GM19467 (cell line): ENCODE data around the gene TMC3.

Experiments
- ATAC-seq: cut with Tn5 transposase; IDR thresholded peaks from one replicate; pipeline ENCODE4 v1.9.1; 2021; ENCODE audit warnings: mild to moderate bottlenecking, moderate library complexity; ENCODE audit not compliant: unreplicated experiment

TMC3 gene

DNA sequence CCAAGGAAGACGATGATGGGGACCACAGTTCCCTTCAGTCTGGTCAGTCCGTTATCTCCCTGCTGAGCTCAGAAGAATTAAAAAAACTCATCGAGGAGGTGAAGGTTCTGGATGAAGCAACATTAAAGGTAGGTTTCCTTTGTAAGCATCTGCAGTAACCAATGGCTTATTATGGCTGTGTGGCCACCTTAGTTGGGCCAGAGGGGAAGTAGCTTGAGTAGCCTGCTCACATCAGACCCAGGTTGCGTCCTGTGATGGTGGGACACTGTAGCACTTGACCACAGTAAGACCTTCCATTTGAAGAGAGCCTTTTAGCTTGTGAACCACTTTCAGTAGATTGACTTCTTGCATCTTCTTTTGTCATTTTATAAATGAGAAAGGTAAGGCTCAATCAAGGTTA lies 72.6 kb downstream of the TMC3 start:
- ATAC-seq = no peak

DNA sequence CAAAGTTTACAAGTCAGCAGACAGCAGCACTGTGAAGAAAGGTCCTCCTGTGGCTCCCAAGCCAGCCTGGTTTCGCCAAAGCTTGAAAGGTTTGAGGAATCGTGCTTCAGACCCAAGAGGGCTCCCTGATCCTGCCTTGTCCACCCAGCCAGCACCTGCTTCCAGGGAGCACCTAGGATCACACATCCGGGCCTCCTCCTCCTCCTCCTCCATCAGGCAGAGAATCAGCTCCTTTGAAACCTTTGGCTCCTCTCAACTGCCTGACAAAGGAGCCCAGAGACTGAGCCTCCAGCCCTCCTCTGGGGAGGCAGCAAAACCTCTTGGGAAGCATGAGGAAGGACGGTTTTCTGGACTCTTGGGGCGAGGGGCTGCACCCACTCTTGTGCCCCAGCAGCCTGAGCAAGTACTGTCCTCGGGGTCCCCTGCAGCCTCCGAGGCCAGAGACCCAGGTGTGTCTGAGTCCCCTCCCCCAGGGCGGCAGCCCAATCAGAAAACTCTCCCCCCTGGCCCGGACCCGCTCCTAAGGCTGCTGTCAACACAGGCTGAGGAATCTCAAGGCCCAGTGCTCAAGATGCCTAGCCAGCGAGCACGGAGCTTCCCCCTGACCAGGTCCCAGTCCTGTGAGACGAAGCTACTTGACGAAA lies 74.3 kb downstream of the TMC3 start:
- no peak for ATAC-seq

- no peak for ATAC-seq
Measured at GRCh38 chr15:81299156-81299555, 74.9 kb downstream of the TMC3 start.

GRCh38 chr15:81298611-81299010 lies 75.4 kb downstream of the TMC3 start:
- ATAC-seq = no peak

GRCh38 chr15:81297603-81298575 lies 76.1 kb downstream of the TMC3 start:
- no peak for ATAC-seq

DNA sequence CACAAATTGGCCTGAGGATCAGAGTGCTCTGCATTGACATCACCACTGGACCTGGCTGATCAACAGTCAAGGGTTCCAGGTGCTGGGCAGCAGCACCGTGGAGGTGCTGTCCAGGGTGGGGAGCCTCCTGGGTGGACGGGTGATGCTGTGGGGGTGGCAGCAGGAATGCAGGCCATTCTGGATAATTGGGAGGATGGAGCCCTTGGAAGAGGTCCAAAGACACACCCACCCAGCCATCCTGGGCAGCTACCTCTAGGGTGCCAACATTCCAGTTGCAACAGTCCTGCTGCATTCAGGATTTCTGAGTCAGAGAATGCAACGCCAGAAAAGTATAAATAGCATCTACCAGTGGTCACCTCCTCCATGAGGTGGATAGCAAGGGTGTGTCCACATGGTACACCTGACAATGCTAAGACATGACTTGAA lies 76.9 kb downstream of the TMC3 start:
- ATAC-seq = no peak

- peak; percentile 44 for ATAC-seq
Measured at GRCh38 chr15:81296673-81297072, 77.3 kb downstream of the TMC3 start.

DNA sequence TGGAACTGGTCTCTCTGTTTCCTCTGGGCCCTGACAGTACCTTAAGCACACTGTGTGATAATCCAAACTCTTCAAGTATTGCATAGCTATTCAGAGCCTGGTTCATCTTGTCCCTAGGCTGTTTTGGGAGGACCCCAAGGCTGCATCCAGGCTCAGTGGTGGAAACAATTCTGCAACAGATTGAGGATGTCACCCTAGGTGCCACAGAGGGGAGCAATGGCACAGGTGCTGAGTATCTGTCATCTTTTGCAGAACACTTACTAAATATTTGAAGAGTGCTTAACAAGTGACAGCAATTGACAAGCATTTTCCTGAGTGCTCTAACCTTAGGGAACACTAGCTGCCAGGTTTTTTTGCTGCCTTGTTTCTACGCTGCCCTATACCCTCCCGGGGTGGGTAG lies 77.8 kb downstream of the TMC3 start:
- no peak for ATAC-seq

- no peak for ATAC-seq
Measured at GRCh38 chr15:81295486-81296121, 78.4 kb downstream of the TMC3 start.

GRCh38 chr15:81294516-81294880 lies 79.5 kb downstream of the TMC3 start:
- ATAC-seq = no peak

DNA sequence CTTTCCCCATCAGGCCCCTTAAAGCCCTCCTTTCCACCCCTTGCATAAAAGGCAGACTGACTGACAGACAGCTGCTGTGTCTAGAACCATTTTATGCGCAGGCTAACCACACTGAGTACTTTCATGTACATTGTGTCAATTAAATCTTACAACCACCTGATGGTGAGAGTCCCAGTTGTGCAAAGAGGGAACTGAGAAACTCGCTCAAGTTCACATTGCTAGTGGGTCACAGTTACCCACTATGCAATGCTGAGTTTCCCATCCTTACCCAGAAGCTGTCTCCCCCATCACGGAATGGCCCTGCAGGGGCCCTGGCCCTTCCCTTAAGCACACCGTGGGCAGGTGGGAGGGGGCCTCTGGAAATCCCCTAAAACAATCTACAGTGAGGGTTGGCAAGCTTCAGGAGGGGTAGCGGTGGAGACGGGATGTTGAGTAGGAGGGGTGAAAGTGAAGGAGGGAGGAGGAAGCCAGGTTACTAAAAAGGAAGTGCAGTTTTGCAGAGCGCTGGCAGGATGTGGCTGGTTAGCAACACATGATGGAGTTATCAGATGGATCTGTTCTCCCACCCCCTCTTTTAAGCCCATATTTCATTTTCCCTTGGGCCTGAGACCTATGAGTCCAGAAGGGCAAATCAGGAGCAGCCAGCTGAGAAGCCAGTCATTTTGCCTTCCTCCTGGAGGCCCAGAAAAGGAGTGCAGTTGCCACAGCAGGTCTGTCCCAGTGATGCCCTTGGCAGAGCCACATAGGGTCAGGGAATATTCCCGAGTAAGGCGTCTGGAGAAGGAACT lies 80.1 kb downstream of the TMC3 start:
- ATAC-seq = peak; percentile 61

DNA sequence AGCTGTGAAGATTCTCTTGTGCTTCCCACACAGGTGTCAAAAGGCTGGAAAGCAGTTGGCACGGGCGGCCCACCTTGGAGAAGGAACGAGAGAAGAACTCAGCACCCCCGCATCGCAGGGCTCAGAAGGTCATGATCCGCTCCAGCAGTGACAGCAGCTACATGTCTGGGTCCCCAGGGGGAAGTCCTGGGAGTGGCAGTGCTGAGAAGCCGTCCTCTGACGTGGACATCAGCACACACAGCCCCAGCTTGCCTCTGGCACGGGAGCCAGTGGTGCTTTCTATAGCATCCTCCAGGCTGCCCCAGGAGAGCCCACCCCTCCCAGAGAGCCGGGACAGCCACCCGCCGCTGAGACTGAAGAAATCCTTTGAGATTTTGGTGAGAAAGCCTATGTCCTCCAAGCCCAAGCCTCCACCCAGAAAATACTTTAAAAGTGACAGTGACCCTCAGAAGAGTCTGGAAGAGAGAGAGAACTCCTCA lies 81.5 kb downstream of the TMC3 start:
- ATAC-seq = no peak

DNA sequence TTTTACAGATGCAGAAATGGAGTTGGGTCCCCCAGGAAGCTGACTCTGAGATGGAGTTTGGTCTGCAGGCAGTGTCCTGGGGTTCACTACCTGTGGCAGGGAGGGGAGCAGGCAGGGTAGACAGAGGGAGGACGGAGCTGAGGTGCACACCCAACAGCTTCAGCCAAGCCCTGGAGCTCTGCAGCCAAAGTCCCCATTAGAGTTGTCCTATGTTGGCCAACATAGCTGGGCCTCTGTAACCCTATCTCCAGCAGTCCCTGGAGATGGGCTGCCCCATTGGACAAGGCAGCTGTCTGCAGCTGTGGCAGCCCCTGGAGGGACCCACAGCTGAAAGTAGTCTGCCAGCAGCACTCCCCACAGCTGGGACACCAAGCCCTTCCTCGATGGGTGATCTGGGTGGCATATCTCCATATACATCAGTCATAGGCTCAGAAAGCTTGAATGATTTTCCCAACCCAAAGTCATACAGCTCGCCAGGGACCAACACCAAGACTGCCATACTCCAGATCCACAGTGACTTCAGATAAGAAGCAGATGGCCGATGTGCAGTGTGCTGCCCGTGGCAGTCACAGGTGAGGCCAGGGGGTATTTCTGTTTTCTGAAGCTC lies 82.0 kb downstream of the TMC3 start:
- no peak for ATAC-seq

GRCh38 chr15:81289910-81290309 lies 84.1 kb downstream of the TMC3 start:
- no peak for ATAC-seq

- no peak for ATAC-seq
Measured at GRCh38 chr15:81288616-81289015, 85.4 kb downstream of the TMC3 start.

DNA sequence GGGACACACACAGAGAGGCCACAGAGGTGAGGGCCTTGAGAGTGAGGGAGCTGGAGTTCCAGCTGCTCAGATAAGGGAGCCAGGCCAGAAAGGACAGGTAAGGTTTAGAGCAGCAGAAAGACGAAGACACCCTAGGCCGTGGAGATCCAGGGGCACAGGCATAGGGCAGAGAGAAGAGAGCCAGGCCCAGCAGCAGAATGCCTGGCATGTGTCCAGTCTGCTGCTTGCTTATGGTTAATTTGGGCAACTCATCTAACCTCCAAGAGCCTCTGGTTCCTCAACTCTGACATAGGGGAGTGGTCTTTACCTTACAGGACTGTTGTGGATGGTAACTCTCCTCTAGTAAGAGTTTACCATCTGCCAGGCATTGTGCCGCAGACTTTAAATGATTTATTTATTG lies 86.0 kb downstream of the TMC3 start:
- ATAC-seq = no peak

DNA sequence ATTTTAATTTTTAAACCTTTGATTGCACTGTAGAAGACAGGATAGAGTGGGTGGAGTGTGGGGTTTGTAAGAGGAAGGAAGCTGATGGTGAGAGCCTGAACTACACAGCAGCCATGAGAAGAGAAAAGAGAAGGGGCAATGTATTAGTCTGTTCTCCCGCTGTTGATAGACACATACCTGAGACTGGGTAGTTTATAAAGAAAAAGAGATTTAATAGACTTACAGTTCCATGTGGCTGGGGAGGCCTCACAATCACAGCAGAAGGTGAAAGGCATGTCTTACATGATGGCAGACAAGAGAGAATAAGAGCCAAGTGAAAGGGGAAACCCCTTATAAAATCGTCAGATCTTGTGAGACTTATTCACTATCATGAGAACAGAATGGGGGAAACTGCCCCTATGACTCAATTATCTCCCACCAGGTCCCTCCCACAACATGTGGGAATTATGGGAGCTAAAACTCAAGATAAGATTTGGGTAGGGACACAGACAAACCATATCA lies 87.3 kb downstream of the TMC3 start:
- peak; percentile 50 for ATAC-seq

- no peak for ATAC-seq
Measured at GRCh38 chr15:81285461-81285860, 88.6 kb downstream of the TMC3 start.

- no peak for ATAC-seq
Measured at GRCh38 chr15:81284256-81285031, 89.6 kb downstream of the TMC3 start.
